Measurements from ENCODE around the gene KSR1. TPM values are rescaled to one million over a fixed set of nuclear protein-coding genes. Genes with fewer than 3 reads are reported as not detected.

The KSR1 gene
- total and polyA plus RNA-seq, 2 of the 8 experiments (the other 6 are each of a cell fraction or from before 2014, with no cell fraction given), result 14.1 to 34.7 TPM

- H3K18ac ChIP-seq (ENCODE audit: extremely low read depth, low read length), result no peak overlapping the region
- TF ChIP-seq POLR2AphosphoS5 (IDR thresholded peaks at IDR 0.05; ENCODE audit: low read depth, low read length) (no peak), SUZ12 (IDR thresholded peaks at IDR 0.05; ENCODE audit: low read length) (no peak), SIX5 (IDR thresholded peaks at IDR 0.05; ENCODE audit: low read depth, low read length) (no peak), KDM4A (IDR thresholded peaks at IDR 0.05; ENCODE audit: low read depth, low read length, severe bottlenecking) (no peak), TAF1 (IDR thresholded peaks at IDR 0.05; ENCODE audit: low read depth, low read length) (no peak), CBX5 (IDR thresholded peaks at IDR 0.05; ENCODE audit: low read depth, low read length) (no peak), BCL11A (IDR thresholded peaks at IDR 0.05; ENCODE audit: low read depth in 2 of 2, low read length in 2 of 2) (no peak), FOSL1 (IDR thresholded peaks at IDR 0.05; ENCODE audit: insufficient read depth, low read depth, low read length) (no peak)
- TF ChIP-seq, protein P1, sequence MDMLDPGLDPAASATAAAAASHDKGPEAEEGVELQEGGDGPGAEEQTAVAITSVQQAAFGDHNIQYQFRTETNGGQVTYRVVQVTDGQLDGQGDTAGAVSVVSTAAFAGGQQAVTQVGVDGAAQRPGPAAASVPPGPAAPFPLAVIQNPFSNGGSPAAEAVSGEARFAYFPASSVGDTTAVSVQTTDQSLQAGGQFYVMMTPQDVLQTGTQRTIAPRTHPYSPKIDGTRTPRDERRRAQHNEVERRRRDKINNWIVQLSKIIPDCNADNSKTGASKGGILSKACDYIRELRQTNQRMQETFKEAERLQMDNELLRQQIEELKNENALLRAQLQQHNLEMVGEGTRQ (IDR thresholded peaks at IDR 0.05; ENCODE audit: low read length), result no peak
- TF ChIP-seq, protein P2, sequence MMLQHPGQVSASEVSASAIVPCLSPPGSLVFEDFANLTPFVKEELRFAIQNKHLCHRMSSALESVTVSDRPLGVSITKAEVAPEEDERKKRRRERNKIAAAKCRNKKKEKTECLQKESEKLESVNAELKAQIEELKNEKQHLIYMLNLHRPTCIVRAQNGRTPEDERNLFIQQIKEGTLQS (IDR thresholded peaks at IDR 0.05; ENCODE audit: insufficient read depth, low read depth, low read length), result no peak
- H2BK12ac ChIP-seq (ENCODE audit: low read depth, low read length), result 0 out of 2 replicates have a peak overlapping the region, but pooled peaks have one; percentile 46
- no peak overlapping the region for H3K9ac ChIP-seq (replicated peaks in 1 of 4; ENCODE audit: extremely low read depth in 1 of 4, low read depth in 3 of 4, low read length in 3 of 4)
- H3K9me3 ChIP-seq (ENCODE audit: insufficient read depth in 2 of 2, low read depth in 1 of 2, low read length in 1 of 2), result no peaks in the 10 kb centered on the region
- H3K36me3 ChIP-seq (ENCODE audit: control insufficient read depth in 2 of 4, insufficient read depth in 4 of 4, low read length in 3 of 4), result no peaks in the 10 kb centered on the region
- ChIA-PET CTCF (ENCODE audit: partially characterized antibody) (interaction anchor here (0.9 to 17.4 kb wide), 8 partner anchors 9 to 151 kb away, joined by 3 to 209 read pairs (median 5); no protein-coding TSS in a partner anchor), POLR2A (ENCODE audit: partially characterized antibody) (interaction anchor here (0.9 to 1.3 kb wide), 2 partner anchors 13 to 94 kb away, joined by 3 to 5 read pairs; no protein-coding TSS in a partner anchor)
- H2AK5ac ChIP-seq (ENCODE audit: low read depth, low read length), result no peak overlapping the region
- H2BK20ac ChIP-seq (ENCODE audit: low read length), result no peak overlapping the region
- H3K23ac ChIP-seq (ENCODE audit: insufficient read length), result no peak overlapping the region
- FAIRE-seq (no peak), DNase-seq (ENCODE audit: low read depth in 1 of 2, low spot score in 2 of 2) (no peak)
- H3K56ac ChIP-seq (replicated peaks; ENCODE audit: insufficient read length, low read depth, low read length), result no peak overlapping the region
- no peak overlapping the region for H3K14ac ChIP-seq (ENCODE audit: insufficient read length)
- H2AFZ ChIP-seq (ENCODE audit: low read length), result no peak overlapping the region
- peaks cover 5 to 30% (median 11%) of the 10 kb centered on the region in 4 experiments for H3K4me1 ChIP-seq (replicated peaks in 1 of 4; ENCODE audit: control insufficient read depth in 3 of 4, insufficient read depth in 4 of 4, low read length in 3 of 4)
- 81% methylated on average over 7 of the region's 7 CpGs; no CpG with 5 or more reads in 1 of the 2 experiments for WGBS, 2 experiments (ENCODE audit: extremely low coverage in 1 of 2, insufficient coverage in 1 of 2, insufficient read length in 1 of 2, insufficient replicate concordance in 2 of 2, low coverage in 1 of 2, low lambda C conversion rate in 2 of 2, missing lambda C conversion rate in 1 of 2)
- H4K91ac ChIP-seq (replicated peaks; ENCODE audit: insufficient read length, low read length), result no peak overlapping the region
- peaks cover 0 to 9% (median 5%) of the 10 kb centered on the region in 4 experiments; a peak in 4 of 7 replicates for H3K27me3 ChIP-seq (replicated peaks in 1 of 4; ENCODE audit: control insufficient read depth in 3 of 4, extremely low read depth in 1 of 4, insufficient read depth in 3 of 4, low read length in 3 of 4)
- H3K23me2 ChIP-seq (ENCODE audit: low read depth, low read length), result peaks cover 13% of the 10 kb centered on the region; the same call in 1 of the 2 replicates
- no peak overlapping the region for H2BK120ac ChIP-seq (replicated peaks; ENCODE audit: low read depth, low read length)
- no peak overlapping the region for H2BK5ac ChIP-seq (ENCODE audit: low read depth, low read length)
- peaks cover 10 to 29% of the 10 kb centered on the region in 2 experiments for H4K20me1 ChIP-seq (replicated peaks in 1 of 2; ENCODE audit: control insufficient read depth in 1 of 2, insufficient read depth in 2 of 2, low read length in 2 of 2)
- no peak overlapping the region for H4K5ac ChIP-seq (ENCODE audit: insufficient read length, low read depth, low read length)
- no peak overlapping the region for H4K8ac ChIP-seq (ENCODE audit: extremely low read depth, insufficient read depth, low read length)
- H2BK15ac ChIP-seq (ENCODE audit: low read length), result peak overlapping the region; percentile 50; the same call in 1 of the 2 replicates
- no peak overlapping the region for H3K27ac ChIP-seq (ENCODE audit: low read depth, low read length)
- H3K79me2 ChIP-seq (ENCODE audit: control insufficient read depth in 1 of 2, insufficient read depth in 2 of 2, low read length in 2 of 2), result peaks cover 3 to 75% of the 10 kb centered on the region in 2 experiments; a peak in 3 of 4 replicates
- H3K4me2 ChIP-seq (ENCODE audit: insufficient read depth in 1 of 2, low read depth in 2 of 2, low read length in 2 of 2), result peak overlapping the region in 1 of 2 experiments; percentile 76; a peak in 1 of 4 replicates
- H3K4ac ChIP-seq (replicated peaks; ENCODE audit: insufficient read length, low read depth, low read length), result no peak overlapping the region
- peaks cover 16% of the 10 kb centered on the region for H3K79me1 ChIP-seq (ENCODE audit: low read depth, low read length)
- no peak overlapping the region for H3K4me3 ChIP-seq (ENCODE audit: extremely low read depth in 1 of 4, insufficient read depth in 2 of 4, low read depth in 3 of 4, low read length in 4 of 4)
Observed at GRCh38 chr17:27459433-27459832, 3.2 kb downstream of the KSR1 start.

All from H1 (cell line).